GM19324 (cell line): ENCODE results near the gene MAT2A.

Experiments used
- ATAC-seq: cut with Tn5 transposase; IDR thresholded peaks from one replicate; pipeline ENCODE4 v1.9.1; 2021; ENCODE audit warnings: mild to moderate bottlenecking, moderate library complexity; ENCODE audit not compliant: unreplicated experiment, low FRiP score

Gene MAT2A

DNA sequence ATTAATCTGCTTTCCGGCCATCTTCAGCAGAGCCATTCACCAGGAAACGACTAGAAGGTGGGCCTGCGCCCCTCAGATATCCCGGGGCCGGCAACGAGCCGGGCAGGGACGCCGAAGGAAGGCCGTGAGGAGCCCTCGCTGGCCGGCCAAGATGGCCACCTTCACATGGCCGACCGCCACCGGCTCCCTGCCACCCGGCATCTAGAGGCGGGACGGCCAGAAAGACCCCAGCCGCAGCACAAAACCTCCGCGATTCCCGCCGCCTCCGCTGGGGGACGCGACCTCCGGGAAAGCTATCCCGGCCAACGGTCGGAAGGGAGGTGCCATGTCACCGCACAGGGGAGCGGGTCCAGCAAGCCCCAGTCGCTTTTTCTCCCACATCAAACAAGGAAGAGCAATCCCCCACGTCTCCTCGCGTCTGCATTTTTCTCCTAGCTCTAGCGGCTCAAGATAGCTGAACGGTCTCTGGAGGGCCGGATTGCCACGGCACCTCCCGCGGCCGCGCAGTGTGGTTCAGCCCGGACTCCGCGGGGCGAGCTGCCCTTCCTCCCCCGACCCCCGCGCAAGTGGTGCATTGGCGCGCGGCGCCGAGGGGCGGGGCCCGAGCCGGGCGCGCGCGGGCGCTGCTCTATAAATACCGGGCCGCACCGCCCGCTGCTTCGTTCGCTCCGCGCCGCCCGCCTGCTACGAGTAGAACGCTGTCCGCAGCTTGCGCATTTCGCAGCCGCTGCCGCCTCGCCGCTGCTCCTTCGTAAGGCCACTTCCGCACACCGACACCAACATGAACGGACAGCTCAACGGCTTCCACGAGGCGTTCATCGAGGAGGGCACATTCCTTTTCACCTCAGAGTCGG, at the start of gene MAT2A:
Gene MAT2A, plus strand, starts transcription at position 662 of the 854 bp plus-strand sequence. Its CDS starts 120 bp downstream, at position 782.
- ATAC-seq = peak; percentile 84

- ATAC-seq = no peak
Measured at GRCh38 chr2:85490861-85491755, 47.9 kb upstream of the MAT2A start.

DNA sequence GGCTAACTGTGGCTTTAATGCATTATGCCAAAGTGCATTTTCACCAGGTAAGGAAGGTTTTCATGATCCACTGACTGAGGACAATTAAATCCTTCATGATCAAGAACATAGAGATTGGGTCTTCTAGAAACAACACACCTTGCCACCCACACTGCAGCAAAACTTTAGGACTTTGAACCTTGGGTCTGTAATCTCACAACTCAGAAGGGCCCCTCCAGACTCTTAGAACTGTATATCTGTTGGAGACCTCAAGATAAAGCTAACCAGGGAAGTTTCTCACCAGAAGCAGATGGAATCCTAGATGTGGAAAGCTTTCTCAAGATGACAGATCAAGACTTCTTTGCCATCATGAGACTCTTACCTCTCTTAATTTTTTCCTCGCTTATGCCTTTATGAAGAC, 42.5 kb upstream of the MAT2A start:
- no peak for ATAC-seq

- ATAC-seq = no peak
Measured at GRCh38 chr2:85497944-85498630, 40.9 kb upstream of the MAT2A start.

GRCh38 chr2:85501248-85501647, 37.7 kb upstream of the MAT2A start:
- no peak for ATAC-seq

DNA sequence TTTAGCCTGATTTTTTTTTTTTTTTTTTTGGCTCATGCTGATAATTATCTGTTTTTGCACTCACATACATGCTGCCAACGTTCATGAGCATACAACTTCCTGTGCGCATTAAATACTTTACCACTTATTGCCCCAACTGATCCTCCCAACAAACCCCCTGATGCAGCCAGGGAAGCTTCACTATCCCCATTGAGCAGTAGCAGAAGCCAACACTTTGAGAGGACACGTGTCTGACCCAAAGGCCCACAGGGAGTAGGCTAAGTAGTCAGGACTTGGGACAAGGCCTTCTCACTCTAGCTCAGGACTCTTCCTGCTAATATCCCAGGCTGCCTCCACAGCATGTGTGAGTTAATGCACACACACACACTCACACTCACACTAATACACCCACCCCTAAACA, 36.2 kb upstream of the MAT2A start:
- ATAC-seq = no peak

GRCh38 chr2:85503168-85503850, 35.7 kb upstream of the MAT2A start:
- ATAC-seq = no peak

GRCh38 chr2:85503851-85504777, 34.9 kb upstream of the MAT2A start:
- ATAC-seq = no peak

- no peak for ATAC-seq
Measured at GRCh38 chr2:85504778-85505261, 34.1 kb upstream of the MAT2A start.

DNA sequence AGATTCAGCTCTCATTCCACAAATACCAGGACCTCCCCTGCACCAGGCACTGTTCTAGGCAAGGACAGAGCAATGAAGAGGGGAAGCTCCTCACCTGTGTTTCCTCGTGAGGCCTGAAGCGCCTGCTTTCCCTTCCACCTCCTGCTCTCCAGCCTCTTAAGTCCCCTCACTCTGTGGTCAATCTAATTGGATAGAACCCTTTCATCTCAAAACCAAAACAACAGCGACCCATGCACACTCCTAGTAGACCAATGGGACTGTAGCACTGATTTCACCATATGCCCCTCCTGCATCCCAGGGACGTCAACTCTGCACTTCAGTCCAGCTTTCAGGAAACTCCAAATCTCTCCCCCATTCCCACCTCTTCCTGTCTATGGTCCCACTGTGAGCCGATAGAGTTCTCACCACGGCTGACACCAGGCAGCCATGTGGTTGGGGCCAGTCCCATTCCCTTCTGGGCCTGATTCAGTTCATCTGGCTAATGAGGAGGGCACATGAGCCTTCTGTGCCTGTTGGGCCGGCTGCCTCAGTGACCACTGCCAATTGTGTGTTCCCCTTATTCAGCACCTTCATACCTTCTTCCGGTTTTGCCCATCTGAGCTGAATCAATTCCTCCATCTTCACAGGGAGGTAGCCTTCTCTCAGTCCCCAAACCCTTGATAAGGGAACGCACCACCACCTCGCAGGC, 33.3 kb upstream of the MAT2A start:
- ATAC-seq = no peak

- ATAC-seq = no peak
Measured at GRCh38 chr2:85506768-85507181, 32.2 kb upstream of the MAT2A start.

DNA sequence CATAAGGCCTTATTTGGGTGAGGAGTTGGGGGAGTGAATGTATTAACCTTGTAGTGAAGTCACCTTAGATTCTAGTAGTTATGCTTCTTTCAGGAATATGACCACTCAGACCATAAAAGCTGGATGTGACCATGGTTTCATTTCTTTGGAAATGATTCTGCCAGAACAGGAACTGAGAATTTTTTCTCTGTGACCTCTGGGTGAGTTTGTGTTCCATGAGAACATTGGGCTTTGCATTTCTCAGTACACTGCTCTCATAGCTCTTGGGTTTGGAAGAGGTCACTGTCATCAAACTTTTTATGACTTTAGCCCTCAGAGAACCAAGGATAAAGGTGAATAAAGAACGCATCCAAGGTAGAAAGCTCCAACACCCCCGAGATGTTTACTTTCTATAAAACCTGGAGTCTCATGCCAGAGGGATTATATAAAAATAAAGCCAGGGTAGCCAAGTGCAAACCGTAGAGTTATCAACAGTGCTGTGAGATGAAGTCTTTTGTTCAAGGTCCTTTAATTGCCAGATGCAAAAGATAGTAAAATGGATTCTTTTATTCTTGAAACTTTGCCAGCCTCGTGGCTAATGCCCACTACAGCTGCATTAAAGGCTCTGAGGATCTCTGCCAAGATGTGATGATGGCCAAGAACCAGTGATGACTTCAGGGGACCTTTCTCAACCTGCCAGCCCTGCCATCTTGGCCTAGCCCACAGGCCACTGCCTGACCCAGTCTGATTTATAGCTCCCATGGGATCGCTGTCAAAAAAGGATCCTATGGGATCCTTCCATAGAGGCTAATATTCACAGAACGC, 27.8 kb upstream of the MAT2A start:
- no peak for ATAC-seq

- no peak for ATAC-seq
Measured at GRCh38 chr2:85514323-85514722, 24.6 kb upstream of the MAT2A start.

GRCh38 chr2:85516653-85517389, 22.1 kb upstream of the MAT2A start:
- ATAC-seq = no peak

DNA sequence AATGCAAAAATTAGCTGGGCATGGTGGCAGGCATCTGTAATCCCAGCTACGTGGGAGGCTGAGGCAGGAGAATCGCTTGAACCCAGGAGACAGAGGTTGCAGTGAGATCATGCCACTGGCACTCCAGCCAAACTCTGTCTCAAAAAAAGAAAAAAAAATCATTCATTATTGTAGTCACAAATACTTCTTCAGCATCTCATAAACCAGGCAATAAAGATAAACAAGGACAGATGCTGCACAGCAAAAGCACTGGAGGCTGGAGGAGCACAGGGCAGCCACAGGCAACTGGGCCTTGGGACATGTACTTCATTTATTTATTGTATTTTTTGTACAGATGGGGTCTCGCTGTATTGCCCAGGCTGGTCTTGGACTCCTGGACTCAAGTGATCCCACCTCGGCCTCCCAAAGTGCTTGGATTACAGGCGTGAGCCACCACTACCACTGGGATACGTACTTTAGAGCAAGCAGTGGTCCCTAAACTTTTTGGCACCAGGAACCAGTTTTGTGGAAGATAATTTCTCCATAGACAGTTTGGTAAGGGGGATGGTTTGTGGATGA, 16.8 kb upstream of the MAT2A start:
- no peak for ATAC-seq

DNA sequence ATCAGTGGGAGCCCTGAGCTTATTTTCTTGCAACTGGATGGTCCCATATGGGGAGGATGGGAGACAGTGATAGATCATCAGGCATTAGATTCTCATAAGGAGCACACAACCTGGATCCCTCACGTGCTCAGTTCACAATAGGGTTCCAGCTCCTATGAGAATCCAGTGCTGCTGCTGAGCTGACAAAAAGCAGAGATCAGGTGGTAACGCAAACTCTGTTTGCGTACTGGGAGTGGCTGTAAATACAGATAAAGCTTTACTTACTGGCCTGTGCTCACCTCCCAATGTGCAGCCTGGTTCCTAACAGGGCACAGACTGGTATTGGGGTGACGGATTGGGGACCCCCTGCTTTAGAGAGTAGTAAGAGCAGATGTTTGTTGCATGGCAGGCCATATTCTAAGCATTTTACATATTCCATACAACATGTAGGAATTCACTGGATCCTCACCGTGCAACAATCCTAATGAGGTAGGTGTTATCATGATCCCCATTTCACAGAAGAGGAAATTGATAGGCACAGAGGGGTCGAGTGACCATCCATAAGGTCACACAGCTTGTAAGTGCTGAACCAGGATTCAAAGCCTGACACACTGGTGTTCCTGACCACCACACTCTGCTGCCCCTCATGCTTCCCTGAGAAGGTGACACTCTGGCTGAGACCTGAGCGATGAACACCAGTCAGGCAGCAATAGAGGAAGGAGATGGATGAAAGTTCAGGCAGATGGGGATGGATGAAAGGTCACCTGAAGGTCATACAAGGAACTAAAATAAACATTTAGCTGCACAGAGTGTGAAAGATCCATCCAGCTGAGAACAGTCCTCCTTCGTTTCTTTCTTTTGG, 15.7 kb upstream of the MAT2A start:
- no peak for ATAC-seq
